ENCODE data around the gene HGF. TPM values are rescaled to one million over a fixed set of nuclear protein-coding genes. Genes with fewer than 3 reads are reported as not detected.

Gene HGF
- total and polyA plus RNA-seq, 2 of the 8 experiments (the other 6 are each of a cell fraction or from before 2014, with no cell fraction given) = 0.05 to 0.60 TPM

GRCh38 chr7:81707196-81707595, 62.7 kb downstream of the HGF start:
- POLR2A ChIA-PET (ENCODE audit: partially characterized antibody) = no interaction called here
- no peak for DNase-seq (ENCODE audit: low read depth in 1 of 2, low spot score in 2 of 2)
- Histone ChIP-seq H3K4me2 (ENCODE audit: insufficient read depth in 1 of 2, low read depth in 2 of 2, low read length in 2 of 2) (no peak overlapping the region), H3K9ac (replicated peaks in 1 of 4; ENCODE audit: extremely low read depth in 1 of 4, low read depth in 3 of 4, low read length in 3 of 4) (no peak overlapping the region), H2AFZ (ENCODE audit: low read length) (no peak overlapping the region), H2BK5ac (ENCODE audit: low read depth, low read length) (no peak overlapping the region), H3K18ac (ENCODE audit: extremely low read depth, low read length) (no peak overlapping the region), H2BK12ac (ENCODE audit: low read depth, low read length) (no peak overlapping the region), H3K23me2 (ENCODE audit: low read depth, low read length) (no peaks in the 10 kb centered on the region), H4K91ac (replicated peaks; ENCODE audit: insufficient read length, low read length) (no peak overlapping the region), H2AK5ac (ENCODE audit: low read depth, low read length) (no peak overlapping the region), H3K9me3 (ENCODE audit: insufficient read depth in 2 of 2, low read depth in 1 of 2, low read length in 1 of 2) (no peaks in the 10 kb centered on the region), H3K79me1 (ENCODE audit: low read depth, low read length) (no peaks in the 10 kb centered on the region), H3K4me1 (replicated peaks in 1 of 4; ENCODE audit: control insufficient read depth in 3 of 4, insufficient read depth in 4 of 4, low read length in 3 of 4) (no peaks in the 10 kb centered on the region), H4K5ac (ENCODE audit: insufficient read length, low read depth, low read length) (no peak overlapping the region), H3K27ac (ENCODE audit: low read depth, low read length) (no peak overlapping the region), H2BK15ac (ENCODE audit: low read length) (no peak overlapping the region), H4K20me1 (replicated peaks in 1 of 2; ENCODE audit: control insufficient read depth in 1 of 2, insufficient read depth in 2 of 2, low read length in 2 of 2) (no peaks in the 10 kb centered on the region), H3K36me3 (ENCODE audit: control insufficient read depth in 2 of 4, insufficient read depth in 4 of 4, low read length in 3 of 4) (no peaks in the 10 kb centered on the region), H2BK120ac (replicated peaks; ENCODE audit: low read depth, low read length) (no peak overlapping the region), H3K4ac (replicated peaks; ENCODE audit: insufficient read length, low read depth, low read length) (no peak overlapping the region), H3K14ac (ENCODE audit: insufficient read length) (no peak overlapping the region), H2BK20ac (ENCODE audit: low read length) (no peak overlapping the region), H4K8ac (ENCODE audit: extremely low read depth, insufficient read depth, low read length) (no peak overlapping the region), H3K79me2 (ENCODE audit: control insufficient read depth in 1 of 2, insufficient read depth in 2 of 2, low read length in 2 of 2) (no peaks in the 10 kb centered on the region), H3K4me3 (ENCODE audit: extremely low read depth in 1 of 4, insufficient read depth in 2 of 4, low read depth in 3 of 4, low read length in 4 of 4) (no peak overlapping the region), H3K27me3 (replicated peaks in 1 of 4; ENCODE audit: control insufficient read depth in 3 of 4, extremely low read depth in 1 of 4, insufficient read depth in 3 of 4, low read length in 3 of 4) (no peaks in the 10 kb centered on the region), H3K56ac (replicated peaks; ENCODE audit: insufficient read length, low read depth, low read length) (no peak overlapping the region), H3K23ac (ENCODE audit: insufficient read length) (no peak overlapping the region)
- WGBS, 2 experiments (ENCODE audit: extremely low coverage in 1 of 2, insufficient coverage in 1 of 2, insufficient read length in 1 of 2, insufficient replicate concordance in 2 of 2, low coverage in 1 of 2, low lambda C conversion rate in 2 of 2, missing lambda C conversion rate in 1 of 2) = 90% methylated on average over 4 of the region's 4 CpGs; no CpG with 5 or more reads in 1 of the 2 experiments
- FAIRE-seq = no peak
- CTCF ChIA-PET (ENCODE audit: partially characterized antibody) = no interaction called here
- TF ChIP-seq CHD1 (IDR thresholded peaks at IDR 0.05; ENCODE audit: low read depth, low read length) (no peak), SAP30 (IDR thresholded peaks at IDR 0.05; ENCODE audit: insufficient read depth, insufficient replicate concordance, low read length) (no peak), RAD21 (IDR thresholded peaks at IDR 0.05 in 1 of 2, conservative IDR thresholded peaks at IDR 0.05 in 1 of 2; ENCODE audit: low read depth in 2 of 2, low read length in 2 of 2) (no peak), SIX5 (IDR thresholded peaks at IDR 0.05; ENCODE audit: low read depth, low read length) (no peak), NANOG (IDR thresholded peaks at IDR 0.05; ENCODE audit: insufficient read depth, low read depth, low read length, poor library complexity, severe bottlenecking) (no peak), SRF (IDR thresholded peaks at IDR 0.05; ENCODE audit: low read depth, low read length) (no peak), NRF1 (IDR thresholded peaks at IDR 0.05; ENCODE audit: low read depth, low read length) (no peak), GTF2F1 (IDR thresholded peaks at IDR 0.05; ENCODE audit: borderline replicate concordance, low read depth, low read length) (no peak), BRCA1 (IDR thresholded peaks at IDR 0.05; ENCODE audit: low read depth, low read length) (no peak), CREB1 (IDR thresholded peaks at IDR 0.05) (no peak), GABPA (IDR thresholded peaks at IDR 0.05; ENCODE audit: borderline replicate concordance, insufficient read depth, low read length) (no peak), HDAC2 (IDR thresholded peaks at IDR 0.05; ENCODE audit: borderline replicate concordance in 1 of 2, low read depth in 2 of 2, low read length in 2 of 2) (no peak)
